Astrocyte (in vitro differentiated cells and primary cell): Measurements from ENCODE around the gene ANO6. TPM values are rescaled to one million over a fixed set of nuclear protein-coding genes. Genes with fewer than 3 reads are reported as not detected.

Experiments used
- DNase-seq: peaks from one replicate; pipeline ENCODE4 v3.0.0-alpha.2; 2010; ENCODE audit warnings: low read depth
- FAIRE-seq: peaks from 2 replicates; lab custom pipeline; 2011; peaks lifted over from hg19 to GRCh38; lab: Jason Lieb, UNC
- H2AFZ ChIP-seq: 2 replicates; pipeline ENCODE4 v1.6.0; 2012; ENCODE audit warnings: low read depth, low read length, inconsistent platforms
- H3K27ac ChIP-seq: 2 replicates; pipeline ENCODE4 v1.5.1; 2011; ENCODE audit warnings: low read depth, low read length, inconsistent platforms
- H3K27me3 ChIP-seq: 2 replicates; pipeline ENCODE4 v1.6.0; 2011; ENCODE audit warnings: low read length, inconsistent platforms; ENCODE audit not compliant: insufficient read depth
- H3K36me3 ChIP-seq: 2 replicates; pipeline ENCODE4 v1.5.1; 2011; ENCODE audit warnings: low read length, inconsistent platforms; ENCODE audit not compliant: insufficient read depth
- H3K4me1 ChIP-seq: 2 replicates; pipeline ENCODE4 v1.5.1; 2011; ENCODE audit warnings: low read length, inconsistent platforms; ENCODE audit not compliant: insufficient read depth
- H3K4me2 ChIP-seq: 2 replicates; pipeline ENCODE4 v1.6.0; 2012; ENCODE audit warnings: low read length, inconsistent platforms
- H3K4me3 ChIP-seq: 2 replicates; pipeline ENCODE4 v1.5.1; 2011; ENCODE audit warnings: low read depth, mild to moderate bottlenecking, low read length, inconsistent platforms; ENCODE audit not compliant: insufficient read depth
- H3K79me2 ChIP-seq: 2 replicates; pipeline ENCODE4 v1.6.0; 2012; ENCODE audit warnings: mild to moderate bottlenecking, low read length, inconsistent platforms; ENCODE audit not compliant: insufficient read depth
- H3K9ac ChIP-seq: 2 replicates; pipeline ENCODE4 v1.6.0; 2012; ENCODE audit warnings: mild to moderate bottlenecking, low read length, inconsistent platforms
- H3K9me3 ChIP-seq: 2 replicates; pipeline ENCODE4 v1.5.1; 2012; ENCODE audit warnings: low read depth, mild to moderate bottlenecking, low read length, inconsistent platforms; ENCODE audit not compliant: insufficient read depth
- H4K20me1 ChIP-seq: 2 replicates; pipeline ENCODE4 v1.6.0; 2012; ENCODE audit warnings: low read length, inconsistent platforms; ENCODE audit not compliant: insufficient read depth
- H3K27ac Mint-ChIP-seq: one replicate; pipeline ENCODE4 v1.8.0; 2021; ENCODE audit warnings: mild to moderate bottlenecking, mixed read lengths; ENCODE audit not compliant: unreplicated experiment
- H3K27me3 Mint-ChIP-seq: one replicate; pipeline ENCODE4 v1.8.0; 2021; ENCODE audit warnings: low read depth, mixed read lengths; ENCODE audit not compliant: unreplicated experiment
- H3K36me3 Mint-ChIP-seq: one replicate; pipeline ENCODE4 v1.8.0; 2021; ENCODE audit warnings: low read depth, mixed read lengths; ENCODE audit not compliant: unreplicated experiment
- H3K4me1 Mint-ChIP-seq: one replicate; pipeline ENCODE4 v1.8.0; 2021; ENCODE audit warnings: low read depth, mixed read lengths; ENCODE audit not compliant: unreplicated experiment
- H3K4me3 Mint-ChIP-seq: one replicate; pipeline ENCODE4 v1.8.0; 2021; ENCODE audit warnings: mild to moderate bottlenecking, moderate library complexity, mixed read lengths; ENCODE audit not compliant: unreplicated experiment
- H3K9me3 Mint-ChIP-seq: one replicate; pipeline ENCODE4 v1.8.0; 2021; ENCODE audit warnings: mild to moderate bottlenecking, mixed read lengths; ENCODE audit not compliant: unreplicated experiment
- CTCF ChIP-seq: IDR thresholded peaks from 2 replicates; pipeline ENCODE4 v1.5.1; 2011; ENCODE audit warnings: low read depth, mild to moderate bottlenecking, inconsistent platforms, low read length, moderate library complexity; ENCODE audit not compliant: insufficient read depth
- EZH2 ChIP-seq: IDR thresholded peaks from 2 replicates; pipeline ENCODE4 v1.6.1; 2012; ENCODE audit warnings: mild to moderate bottlenecking, low read length, inconsistent platforms; ENCODE audit not compliant: insufficient read depth
- total RNA-seq: library from RNA; stranded (reverse); gene quantifications from 2 replicates; pipeline ENCODE4 v1.2.1, GENCODE V29; 2021

Gene ANO6
- total RNA-seq, 1 donor from 2014 or later: 113 TPM

GRCh38 chr12:45350861-45351260, 135.0 kb downstream of the ANO6 start:
- peaks cover 18% of the 10 kb centered on the region for H3K4me1 Mint-ChIP-seq
- peaks cover 35% of the 10 kb centered on the region for H3K36me3 Mint-ChIP-seq
- Histone ChIP-seq H3K9me3 (no peaks in the 10 kb centered on the region), H3K4me3 (no peak overlapping the region), H2AFZ (no peak overlapping the region), H3K36me3 (peaks cover 23% of the 10 kb centered on the region), H3K9ac (no peak overlapping the region), H3K4me2 (no peak overlapping the region), H3K27me3 (no peaks in the 10 kb centered on the region), H3K4me1 (no peaks in the 10 kb centered on the region), H4K20me1 (no peaks in the 10 kb centered on the region), H3K27ac (no peak overlapping the region), H3K79me2 (no peaks in the 10 kb centered on the region)
- no peak overlapping the region for H3K4me3 Mint-ChIP-seq
- DNase-seq: no peak
- no peak for FAIRE-seq
- H3K27me3 Mint-ChIP-seq: no peaks in the 10 kb centered on the region
- no peaks in the 10 kb centered on the region for H3K9me3 Mint-ChIP-seq
- no peak for TF ChIP-seq EZH2
- TF ChIP-seq CTCF: no peak
- H3K27ac Mint-ChIP-seq: no peak overlapping the region

GRCh38 chr12:45351921-45352670, 136.2 kb downstream of the ANO6 start:
- no peak for FAIRE-seq
- no peak overlapping the region for H3K27ac Mint-ChIP-seq
- H2AFZ ChIP-seq: no peak overlapping the region

More at GRCh38 chr12:45351921-45352670, 136.2 kb downstream of the ANO6 start:
- no peak for DNase-seq
- H3K9ac ChIP-seq: no peak overlapping the region
- no peaks in the 10 kb centered on the region for H4K20me1 ChIP-seq
- H3K27me3 ChIP-seq: no peaks in the 10 kb centered on the region
- no peaks in the 10 kb centered on the region for H3K9me3 Mint-ChIP-seq
- H3K4me2 ChIP-seq: no peak overlapping the region
- no peaks in the 10 kb centered on the region for H3K9me3 ChIP-seq
- H3K36me3 ChIP-seq: peaks cover 22% of the 10 kb centered on the region
- H3K27me3 Mint-ChIP-seq: no peaks in the 10 kb centered on the region
- peaks cover 14% of the 10 kb centered on the region for H3K4me1 Mint-ChIP-seq
- H3K4me3 ChIP-seq: no peak overlapping the region
- no peak overlapping the region for H3K27ac ChIP-seq
- H3K4me1 ChIP-seq: no peaks in the 10 kb centered on the region
- H3K79me2 ChIP-seq: no peaks in the 10 kb centered on the region
- no peak for TF ChIP-seq EZH2
- no peak for TF ChIP-seq CTCF
- H3K36me3 Mint-ChIP-seq: peaks cover 37% of the 10 kb centered on the region
- no peak overlapping the region for H3K4me3 Mint-ChIP-seq
